ENCODE measurements around the gene RBFOX2.

DNA sequence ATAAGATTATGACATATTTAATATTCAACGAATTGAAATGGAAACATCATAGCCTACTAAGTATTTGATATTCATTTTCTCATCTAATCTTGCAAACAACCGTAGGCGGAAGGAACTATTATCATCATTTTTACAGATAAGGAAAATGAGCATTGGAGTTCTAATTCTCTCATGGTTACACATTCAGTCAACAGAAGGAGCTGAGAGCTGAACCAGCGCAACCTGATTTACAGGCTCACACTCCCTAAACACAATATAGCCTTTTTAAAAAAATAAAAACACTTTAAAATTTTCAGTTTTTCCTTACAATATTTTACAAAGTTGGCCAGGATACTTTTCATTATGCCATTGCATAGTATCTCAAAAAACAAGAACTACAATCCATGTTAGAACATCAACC lies 236.1 kb downstream of the RBFOX2 start:
- TF ChIP-seq, protein P1, sequence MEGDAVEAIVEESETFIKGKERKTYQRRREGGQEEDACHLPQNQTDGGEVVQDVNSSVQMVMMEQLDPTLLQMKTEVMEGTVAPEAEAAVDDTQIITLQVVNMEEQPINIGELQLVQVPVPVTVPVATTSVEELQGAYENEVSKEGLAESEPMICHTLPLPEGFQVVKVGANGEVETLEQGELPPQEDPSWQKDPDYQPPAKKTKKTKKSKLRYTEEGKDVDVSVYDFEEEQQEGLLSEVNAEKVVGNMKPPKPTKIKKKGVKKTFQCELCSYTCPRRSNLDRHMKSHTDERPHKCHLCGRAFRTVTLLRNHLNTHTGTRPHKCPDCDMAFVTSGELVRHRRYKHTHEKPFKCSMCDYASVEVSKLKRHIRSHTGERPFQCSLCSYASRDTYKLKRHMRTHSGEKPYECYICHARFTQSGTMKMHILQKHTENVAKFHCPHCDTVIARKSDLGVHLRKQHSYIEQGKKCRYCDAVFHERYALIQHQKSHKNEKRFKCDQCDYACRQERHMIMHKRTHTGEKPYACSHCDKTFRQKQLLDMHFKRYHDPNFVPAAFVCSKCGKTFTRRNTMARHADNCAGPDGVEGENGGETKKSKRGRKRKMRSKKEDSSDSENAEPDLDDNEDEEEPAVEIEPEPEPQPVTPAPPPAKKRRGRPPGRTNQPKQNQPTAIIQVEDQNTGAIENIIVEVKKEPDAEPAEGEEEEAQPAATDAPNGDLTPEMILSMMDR (conservative IDR thresholded peaks at IDR 0.05 in 1 of 2, IDR thresholded peaks at IDR 0.05 in 1 of 2; ENCODE audit: extremely low read depth in 1 of 2, insufficient read depth in 1 of 2, low read depth in 1 of 2, low read length in 2 of 2), result no peak
- no peak for TF ChIP-seq EZH2 (IDR thresholded peaks at IDR 0.05; ENCODE audit: borderline replicate concordance, low read length)
